C1 segment of cervical spinal cord (tissue), 14 donors: ENCODE results near the gene HOXB1.

Experiments
- DNase-seq, 14 donors: peaks; one replicate each; lab custom pipeline; 2025; lab: John Stamatoyannopoulos, UW

Gene HOXB1

GRCh38 chr17:48567646-48568354, 37.0 kb upstream of the HOXB1 start:
- DNase-seq = no peak

DNA sequence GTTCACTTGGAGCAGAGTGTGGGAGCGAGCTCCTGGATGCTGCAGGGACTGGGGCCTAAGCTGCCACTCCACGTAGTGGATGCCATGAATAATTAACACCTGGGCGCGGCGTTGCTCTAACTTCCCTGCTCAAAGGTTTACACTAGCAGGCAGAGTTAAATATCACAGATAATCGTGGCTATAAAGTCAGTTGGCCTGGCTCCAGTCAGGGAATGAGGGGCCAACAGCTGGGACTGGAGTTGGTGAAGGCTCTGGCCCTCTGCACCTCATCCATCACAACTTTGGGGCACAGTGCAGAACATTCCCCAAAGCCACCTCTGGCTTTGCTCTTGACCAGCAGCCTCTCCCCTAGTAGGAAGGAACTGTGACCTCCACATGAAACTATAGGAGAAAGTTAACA, 36.4 kb upstream of the HOXB1 start:
- no peak for DNase-seq

- DNase-seq = no peak
Observed at GRCh38 chr17:48566717-48567116, 35.9 kb upstream of the HOXB1 start.

GRCh38 chr17:48565925-48566710, 35.3 kb upstream of the HOXB1 start:
- DNase-seq = no peak

- DNase-seq = no peak
Observed at GRCh38 chr17:48565022-48565554, 34.3 kb upstream of the HOXB1 start.

GRCh38 chr17:48564188-48565021, 33.6 kb upstream of the HOXB1 start:
- peak in 3 of 14 donors; percentile 27 to 39 (median 32) for DNase-seq

DNA sequence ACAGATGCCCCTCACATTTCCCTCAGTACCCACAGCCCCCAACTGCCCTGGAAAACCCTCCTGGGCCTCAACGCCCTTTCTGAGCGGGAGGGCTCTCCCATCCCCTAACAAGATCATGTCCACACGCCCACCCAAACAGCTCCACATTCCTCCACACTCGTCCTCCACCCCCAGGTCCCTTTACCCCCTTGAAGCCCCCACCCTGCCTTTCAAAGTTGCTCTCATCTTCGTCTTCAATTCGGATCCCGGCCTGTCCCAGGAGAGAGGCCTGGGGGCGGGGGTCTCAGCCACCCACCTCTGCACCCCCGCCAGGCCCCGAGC, 33.0 kb upstream of the HOXB1 start:
- DNase-seq = no peak

DNA sequence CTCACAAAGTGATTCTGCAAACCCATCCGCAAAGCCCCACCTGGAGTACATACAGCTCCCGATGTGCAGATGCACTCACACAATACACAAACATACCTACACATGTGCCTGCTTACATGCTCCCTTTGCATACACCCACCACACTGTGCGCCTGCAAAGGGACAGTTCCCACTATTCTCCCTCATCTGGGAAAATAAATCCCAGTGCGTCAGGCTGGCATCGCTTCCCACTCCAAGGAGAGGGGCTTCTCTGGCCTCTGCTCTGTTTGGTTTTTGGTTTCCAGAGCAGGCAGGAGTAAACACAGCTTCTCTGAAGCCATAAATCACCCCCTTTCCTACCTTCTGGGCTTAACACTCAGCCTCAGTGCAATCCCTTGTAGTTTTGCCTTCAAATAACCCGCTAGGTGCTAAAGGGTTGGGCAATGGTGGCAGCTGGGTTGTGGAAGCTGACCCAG, 32.6 kb upstream of the HOXB1 start:
- DNase-seq = no peak

DNA sequence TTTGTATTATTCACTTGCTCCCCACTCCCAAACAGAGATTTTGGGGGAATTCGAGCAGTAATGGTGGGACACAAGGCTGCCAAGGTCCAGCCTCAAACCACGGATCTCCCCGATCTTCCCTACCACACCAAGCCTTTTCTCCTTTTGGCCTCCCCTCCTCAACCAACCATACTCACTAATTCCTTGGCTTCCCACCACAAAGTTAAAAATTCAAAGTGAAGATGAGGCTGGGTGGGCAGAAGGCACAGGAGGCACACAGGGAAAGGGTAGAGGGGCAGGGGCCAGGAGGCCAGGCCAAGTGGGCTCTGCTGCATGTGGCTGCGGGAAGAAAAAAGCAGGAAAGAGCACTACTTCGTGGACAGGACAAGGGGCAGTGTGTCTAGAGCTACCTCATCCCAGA, 32.1 kb upstream of the HOXB1 start:
- DNase-seq = no peak

DNA sequence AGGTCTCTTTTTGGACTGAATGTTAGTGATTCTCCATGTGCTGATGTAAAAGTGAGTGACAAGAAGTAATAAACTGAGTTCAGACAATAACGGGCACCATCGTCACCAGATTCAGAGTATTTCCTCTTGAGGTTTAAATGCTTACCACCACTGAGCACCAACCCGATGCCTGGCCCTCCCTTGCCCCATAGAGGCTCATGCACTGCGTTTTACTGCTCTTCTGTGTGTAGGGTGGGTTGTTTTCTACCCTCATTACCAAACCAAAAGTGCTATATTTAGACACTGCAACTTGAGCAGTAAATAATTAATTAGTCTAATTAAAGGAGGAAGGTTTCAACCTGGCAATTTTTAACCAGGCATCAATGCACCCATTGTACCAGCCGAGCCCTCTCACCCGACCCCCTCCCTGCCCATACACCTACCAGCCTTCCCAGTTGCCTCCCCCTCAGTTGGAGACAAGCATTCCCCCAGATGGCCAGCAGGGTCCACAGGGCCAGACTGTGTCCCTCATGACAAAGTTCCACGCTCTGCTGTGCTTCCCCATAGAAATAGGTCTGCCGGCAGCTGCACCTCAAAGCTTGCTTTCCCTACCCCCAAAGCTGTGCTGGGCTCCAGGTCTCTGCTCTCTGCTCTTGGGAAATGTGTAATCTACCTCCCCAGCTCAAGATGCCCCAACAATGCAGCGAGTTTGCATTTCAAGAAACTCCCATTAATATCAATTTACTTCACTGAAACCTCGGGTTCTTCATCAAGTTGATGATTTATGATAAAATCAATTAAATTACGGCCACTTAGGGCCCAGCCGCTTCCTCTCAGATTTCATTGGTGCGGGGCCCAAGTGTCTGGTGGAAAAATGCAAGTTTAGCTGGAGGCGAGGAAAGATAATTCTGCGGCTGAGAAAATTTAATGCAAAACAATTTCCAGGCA, 31.3 kb upstream of the HOXB1 start:
- DNase-seq = no peak

DNA sequence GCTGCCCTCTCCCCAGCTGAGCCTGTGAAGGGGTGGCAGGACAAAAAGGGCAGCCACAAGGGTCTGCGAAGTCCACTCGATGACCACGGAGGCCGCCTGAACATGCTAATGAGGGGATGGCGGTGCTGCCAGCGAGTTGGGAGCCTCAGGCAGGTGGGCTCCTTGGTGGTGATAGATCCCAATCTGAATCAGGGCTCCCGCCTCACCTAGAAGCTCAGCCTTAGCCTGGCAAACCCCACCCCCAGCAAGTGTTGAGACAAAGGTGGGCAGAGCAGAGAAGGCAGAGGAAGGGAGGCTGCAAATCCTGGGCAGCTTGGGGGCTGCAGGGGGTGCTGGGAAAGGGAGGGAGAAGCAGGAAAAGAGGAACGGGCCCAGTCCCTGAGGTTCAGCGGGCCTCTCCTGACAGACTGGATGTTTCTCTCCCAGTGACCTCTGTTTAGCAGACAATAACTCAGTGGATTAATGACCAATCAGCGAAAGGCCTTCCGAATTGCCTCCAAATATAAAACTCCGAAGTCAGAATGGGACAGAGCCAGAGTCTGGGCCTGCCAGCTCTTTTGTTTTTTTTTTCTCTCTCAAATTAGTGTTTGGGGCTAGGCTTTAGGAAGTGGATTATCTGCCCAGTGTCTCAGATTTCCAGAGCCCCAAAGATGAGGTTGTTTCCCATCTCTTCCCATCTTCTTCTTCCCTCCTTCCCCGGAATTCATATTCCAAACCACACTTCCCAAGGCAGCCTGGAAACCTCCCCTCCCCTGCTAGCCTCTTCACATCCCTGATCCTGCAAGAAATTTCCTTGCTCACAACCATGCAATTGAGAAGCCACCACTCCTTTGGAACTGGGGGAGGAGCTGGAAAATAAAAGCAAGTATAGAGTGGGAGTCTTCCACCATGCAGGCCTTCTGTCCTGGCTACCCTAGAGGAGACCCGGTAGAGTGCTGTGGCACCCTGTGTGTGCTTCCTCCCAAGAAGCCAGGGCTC, 29.3 kb upstream of the HOXB1 start:
- no peak for DNase-seq

GRCh38 chr17:48559122-48559839, 28.5 kb upstream of the HOXB1 start:
- no peak for DNase-seq

DNA sequence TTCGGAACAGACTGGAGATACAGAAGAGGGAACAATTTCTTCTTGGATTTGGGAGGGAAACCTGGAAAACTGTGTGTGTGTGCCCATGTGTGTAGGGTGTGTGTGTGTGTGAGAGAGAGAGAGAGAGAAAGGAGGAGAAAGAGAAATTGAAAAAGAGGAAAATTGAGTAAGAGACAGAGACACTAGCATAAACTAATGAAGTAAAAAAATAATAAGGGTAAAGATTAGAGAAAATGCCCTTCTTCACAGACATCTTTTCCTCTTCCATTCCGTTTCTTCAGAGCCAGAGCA, 28.0 kb upstream of the HOXB1 start:
- DNase-seq = no peak

GRCh38 chr17:48558057-48558830, 27.4 kb upstream of the HOXB1 start:
- no peak for DNase-seq

DNA sequence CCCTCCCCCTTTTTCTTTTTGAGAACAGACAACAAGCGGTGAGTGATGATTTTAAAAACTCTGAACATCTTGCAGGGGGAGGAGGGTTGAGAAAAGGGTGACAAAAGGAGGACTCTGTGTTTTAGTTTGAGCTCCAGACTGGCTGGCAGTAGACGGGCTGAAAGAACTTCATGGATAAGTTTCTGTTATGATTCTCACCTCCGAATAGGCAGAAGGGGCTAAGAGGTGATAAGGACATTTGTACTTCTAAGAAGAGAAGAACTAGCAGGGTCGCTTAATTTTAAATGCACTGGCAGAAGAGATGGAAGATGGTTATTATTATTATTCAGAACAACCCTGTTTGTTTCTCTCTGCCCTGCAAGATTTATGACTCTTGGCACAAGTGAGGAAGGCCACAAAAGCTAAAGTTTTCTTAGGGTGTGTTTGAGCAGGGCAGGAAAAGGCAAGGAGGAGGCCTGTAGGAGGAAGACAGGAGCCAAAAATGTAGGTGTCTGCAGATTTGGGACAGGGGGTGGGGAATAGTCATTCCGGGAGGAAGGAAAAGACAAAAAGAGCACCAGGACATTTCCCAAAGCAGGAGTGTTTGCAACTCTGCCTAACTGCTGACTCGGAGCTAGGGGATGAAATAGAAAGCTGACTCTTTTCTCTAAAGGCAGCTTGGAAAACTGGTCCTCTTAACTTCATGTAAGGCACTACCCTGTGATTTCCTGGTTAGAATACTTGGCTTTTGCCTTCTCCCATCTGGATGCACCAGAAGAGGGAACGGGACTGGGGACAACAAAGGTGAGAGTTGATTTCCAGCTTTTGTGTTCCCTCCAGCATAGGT, 26.0 kb upstream of the HOXB1 start:
- no peak for DNase-seq

DNA sequence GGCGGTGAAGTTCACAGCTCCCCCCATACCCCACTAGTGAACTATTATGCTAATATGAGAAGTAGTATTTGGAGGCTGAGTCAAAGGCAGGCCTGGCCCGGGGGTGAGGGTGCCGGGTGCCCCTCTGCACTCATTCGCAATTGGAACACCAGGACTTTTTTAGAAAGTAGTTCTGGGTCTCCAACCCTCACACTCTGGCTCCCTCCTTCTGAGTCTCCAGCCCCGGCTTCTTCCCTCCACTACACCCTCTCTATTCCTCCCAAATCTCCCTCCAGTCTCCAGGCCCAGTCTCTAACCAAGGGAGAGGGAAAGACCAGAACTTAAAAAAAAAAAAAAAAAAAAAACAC, 25.4 kb upstream of the HOXB1 start:
- no peak for DNase-seq
